Measurements from ENCODE around the gene PGLYRP1. TPM values are rescaled to one million over a fixed set of nuclear protein-coding genes. Genes with fewer than 3 reads are reported as not detected.

The PGLYRP1 gene
- total RNA-seq, 1 experiment from 2014 or later = not detected

DNA sequence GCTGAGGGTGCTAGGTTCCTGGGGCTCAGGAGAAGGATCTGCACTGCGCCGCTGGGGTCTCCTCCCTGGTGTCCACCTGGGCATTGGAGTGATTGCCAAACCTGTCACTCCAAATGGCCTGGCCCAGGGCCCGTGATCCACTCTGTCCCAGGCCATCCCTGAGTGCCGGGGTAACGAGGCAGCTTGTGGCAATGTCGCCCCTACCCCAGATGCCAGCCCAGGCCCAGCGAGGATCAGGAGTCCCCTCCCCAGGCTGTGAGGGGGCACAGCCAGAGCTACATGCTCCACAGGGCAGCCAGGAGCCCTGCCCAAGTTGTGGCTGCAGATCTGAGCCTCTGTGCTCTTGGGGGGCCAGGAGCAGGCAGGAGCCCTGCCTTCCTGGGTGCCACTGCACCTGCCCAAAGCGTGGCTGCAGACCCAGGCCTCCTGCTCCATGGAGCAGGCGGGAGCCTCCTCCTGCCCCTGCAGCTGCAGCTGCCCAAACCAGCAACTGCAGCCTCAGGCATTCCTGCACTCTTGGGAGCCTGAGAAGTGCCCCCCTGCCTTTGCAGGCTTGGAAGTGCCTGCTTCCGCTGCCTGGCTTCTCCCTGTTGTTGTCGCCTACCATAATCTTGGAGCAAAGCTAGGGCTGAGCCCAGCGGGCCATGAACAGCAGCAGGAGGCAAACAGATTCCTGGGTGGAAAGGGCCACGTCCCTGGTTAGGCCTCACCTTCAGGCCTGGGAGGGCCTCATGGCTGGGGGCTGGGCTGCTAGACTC lies 13.3 kb upstream of the PGLYRP1 start:
- Histone ChIP-seq H3K27me3 (ENCODE audit: low read length) (no peaks in the 10 kb centered on the region), H3K9me3 (ENCODE audit: low read length) (no peaks in the 10 kb centered on the region), H3F3A (ENCODE audit: low read length, unreplicated experiment) (no peaks in the 10 kb centered on the region), H2AFZ (ENCODE audit: low read length) (no peak overlapping the region), H3K36me3 (ENCODE audit: low read depth, low read length) (no peaks in the 10 kb centered on the region), H3K9me2 (replicated peaks; ENCODE audit: low read length) (no peaks in the 10 kb centered on the region), H4K20me1 (ENCODE audit: low read length) (no peaks in the 10 kb centered on the region), H3K27ac (ENCODE audit: low read length) (no peak overlapping the region), H3K4me2 (ENCODE audit: low read length) (no peak overlapping the region), H3K4me3 (ENCODE audit: low read length) (no peak overlapping the region), H3K4me1 (ENCODE audit: insufficient read depth, low read length) (peaks cover 7% of the 10 kb centered on the region; the same call in 1 of the 2 replicates), H3K79me2 (ENCODE audit: low read length) (no peaks in the 10 kb centered on the region), H3K9ac (ENCODE audit: low read length) (no peak overlapping the region)
- POLR2A ChIA-PET (ENCODE audit: unreplicated experiment) = no interaction called here
- no TSS peak for BruUV-seq (replicated peaks)
- TF ChIP-seq EZH2phosphoT487 (IDR thresholded peaks at IDR 0.05; ENCODE audit: borderline replicate concordance, low read length) (no peak), EZH2 (IDR thresholded peaks at IDR 0.05; ENCODE audit: low read length, unreplicated experiment) (no peak)
- TF ChIP-seq, protein P1, sequence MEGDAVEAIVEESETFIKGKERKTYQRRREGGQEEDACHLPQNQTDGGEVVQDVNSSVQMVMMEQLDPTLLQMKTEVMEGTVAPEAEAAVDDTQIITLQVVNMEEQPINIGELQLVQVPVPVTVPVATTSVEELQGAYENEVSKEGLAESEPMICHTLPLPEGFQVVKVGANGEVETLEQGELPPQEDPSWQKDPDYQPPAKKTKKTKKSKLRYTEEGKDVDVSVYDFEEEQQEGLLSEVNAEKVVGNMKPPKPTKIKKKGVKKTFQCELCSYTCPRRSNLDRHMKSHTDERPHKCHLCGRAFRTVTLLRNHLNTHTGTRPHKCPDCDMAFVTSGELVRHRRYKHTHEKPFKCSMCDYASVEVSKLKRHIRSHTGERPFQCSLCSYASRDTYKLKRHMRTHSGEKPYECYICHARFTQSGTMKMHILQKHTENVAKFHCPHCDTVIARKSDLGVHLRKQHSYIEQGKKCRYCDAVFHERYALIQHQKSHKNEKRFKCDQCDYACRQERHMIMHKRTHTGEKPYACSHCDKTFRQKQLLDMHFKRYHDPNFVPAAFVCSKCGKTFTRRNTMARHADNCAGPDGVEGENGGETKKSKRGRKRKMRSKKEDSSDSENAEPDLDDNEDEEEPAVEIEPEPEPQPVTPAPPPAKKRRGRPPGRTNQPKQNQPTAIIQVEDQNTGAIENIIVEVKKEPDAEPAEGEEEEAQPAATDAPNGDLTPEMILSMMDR (conservative IDR thresholded peaks at IDR 0.05; ENCODE audit: low read depth, low read length) = no peak
- CTCF ChIA-PET = no interaction called here
- intact Hi-C loops (cut with micrococcal nuclease) = no loop called here
- ATAC-seq (no peak), DNase-seq (no peak)

DNA sequence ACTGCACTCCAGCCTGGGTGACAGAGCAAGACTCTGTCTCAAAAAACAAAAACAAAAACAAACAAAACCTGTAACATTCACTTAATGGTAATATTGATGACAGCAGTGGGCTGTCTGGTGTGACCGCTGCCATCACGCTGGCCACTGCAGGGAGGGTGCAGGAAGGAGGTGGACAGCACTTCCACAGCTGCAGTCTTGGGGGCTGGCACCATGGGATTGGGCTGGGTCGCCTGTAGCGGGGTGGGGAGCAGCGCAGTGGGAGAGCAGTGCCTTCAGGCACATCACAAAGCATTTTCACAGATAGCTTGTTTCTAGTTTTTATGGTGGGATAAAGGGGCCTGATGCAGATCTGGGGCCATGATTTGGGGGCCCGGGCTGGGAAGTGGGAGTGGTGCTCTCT lies 12.7 kb upstream of the PGLYRP1 start:
- POLR2A ChIA-PET (ENCODE audit: unreplicated experiment) = no interaction called here
- Histone ChIP-seq H3K9me3 (ENCODE audit: low read length) (no peaks in the 10 kb centered on the region), H3K9me2 (replicated peaks; ENCODE audit: low read length) (no peaks in the 10 kb centered on the region), H3K4me1 (ENCODE audit: insufficient read depth, low read length) (peaks cover under 1% of the 10 kb centered on the region; the same call in 1 of the 2 replicates), H3K9ac (ENCODE audit: low read length) (no peak overlapping the region), H2AFZ (ENCODE audit: low read length) (no peak overlapping the region), H3F3A (ENCODE audit: low read length, unreplicated experiment) (no peaks in the 10 kb centered on the region), H3K27ac (ENCODE audit: low read length) (no peak overlapping the region), H4K20me1 (ENCODE audit: low read length) (no peaks in the 10 kb centered on the region), H3K4me2 (ENCODE audit: low read length) (no peak overlapping the region), H3K4me3 (ENCODE audit: low read length) (no peak overlapping the region), H3K27me3 (ENCODE audit: low read length) (no peaks in the 10 kb centered on the region), H3K79me2 (ENCODE audit: low read length) (no peaks in the 10 kb centered on the region), H3K36me3 (ENCODE audit: low read depth, low read length) (no peaks in the 10 kb centered on the region)
- intact Hi-C loops (cut with micrococcal nuclease) = no loop called here
- TF ChIP-seq, protein P1 (conservative IDR thresholded peaks at IDR 0.05; ENCODE audit: low read depth, low read length) = no peak
- TF ChIP-seq EZH2 (IDR thresholded peaks at IDR 0.05; ENCODE audit: low read length, unreplicated experiment) = no peak
- TF ChIP-seq EZH2phosphoT487 (IDR thresholded peaks at IDR 0.05; ENCODE audit: borderline replicate concordance, low read length) = no peak
- no peak for ATAC-seq
- DNase-seq = no peak
- CTCF ChIA-PET = interaction anchor here (0.5 kb wide), 1 partner anchor 35 kb away, joined by 8 read pairs; no protein-coding TSS in a partner anchor
- no TSS peak for BruUV-seq (replicated peaks)

DNA sequence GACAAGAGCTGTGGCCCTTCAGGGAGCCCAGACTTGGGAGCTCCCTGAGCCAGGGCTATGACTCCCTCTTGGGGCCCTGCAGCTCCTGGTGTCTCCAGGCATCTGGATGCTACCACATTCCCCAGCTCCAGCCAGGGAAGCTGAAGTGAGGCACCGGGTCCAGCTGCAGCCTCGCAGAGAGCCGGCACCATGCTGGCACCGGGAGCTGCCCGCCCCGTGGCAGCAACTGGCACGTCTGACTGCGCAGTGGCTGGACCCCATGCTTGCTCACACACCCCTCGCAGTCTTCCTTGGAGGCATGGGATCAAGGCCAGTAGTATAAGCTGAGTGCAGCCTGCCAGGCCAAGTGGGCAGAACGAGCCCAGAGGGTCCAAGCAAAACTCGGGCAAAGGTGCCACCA lies 10.5 kb upstream of the PGLYRP1 start:
- no peaks in the 10 kb centered on the region for H3K9me3 ChIP-seq (ENCODE audit: low read length)

More for the DNA sequence above, 10.5 kb upstream of the PGLYRP1 start:
- no peaks in the 10 kb centered on the region for H4K20me1 ChIP-seq (ENCODE audit: low read length)
- no peaks in the 10 kb centered on the region for H3F3A ChIP-seq (ENCODE audit: low read length, unreplicated experiment)
- H3K79me2 ChIP-seq (ENCODE audit: low read length) = no peaks in the 10 kb centered on the region
- ATAC-seq (no peak), DNase-seq (no peak)
- no peaks in the 10 kb centered on the region for H3K36me3 ChIP-seq (ENCODE audit: low read depth, low read length)
- H3K9me2 ChIP-seq (replicated peaks; ENCODE audit: low read length) = no peaks in the 10 kb centered on the region
- H3K9ac ChIP-seq (ENCODE audit: low read length) = no peak overlapping the region
- H2AFZ ChIP-seq (ENCODE audit: low read length) = no peak overlapping the region
- POLR2A ChIA-PET (ENCODE audit: unreplicated experiment) = no interaction called here
- H3K4me3 ChIP-seq (ENCODE audit: low read length) = no peak overlapping the region
- intact Hi-C loops (cut with micrococcal nuclease) = no loop called here
- H3K4me1 ChIP-seq (ENCODE audit: insufficient read depth, low read length) = no peaks in the 10 kb centered on the region
- no peaks in the 10 kb centered on the region for H3K27me3 ChIP-seq (ENCODE audit: low read length)
- no TSS peak for BruUV-seq (replicated peaks)
- CTCF ChIA-PET = no interaction called here
- H3K27ac ChIP-seq (ENCODE audit: low read length) = no peak overlapping the region
- TF ChIP-seq, protein P1 (conservative IDR thresholded peaks at IDR 0.05; ENCODE audit: low read depth, low read length) = no peak
- TF ChIP-seq EZH2phosphoT487 (IDR thresholded peaks at IDR 0.05; ENCODE audit: borderline replicate concordance, low read length) (no peak), EZH2 (IDR thresholded peaks at IDR 0.05; ENCODE audit: low read length, unreplicated experiment) (no peak)
- H3K4me2 ChIP-seq (ENCODE audit: low read length) = no peak overlapping the region
